ENCODE measurements around the gene CES4A. TPM values are rescaled to one million over a fixed set of nuclear protein-coding genes. Genes with fewer than 3 reads are reported as not detected.
A peak's percentile ranks its signal among the peaks of the same experiment; 100 is the strongest.

Gene CES4A
- total and polyA plus RNA-seq, 2 of the 13 experiments (the other 11 are each of a cell fraction or from before 2014, with no cell fraction given): 0.09 to 0.17 TPM

DNA sequence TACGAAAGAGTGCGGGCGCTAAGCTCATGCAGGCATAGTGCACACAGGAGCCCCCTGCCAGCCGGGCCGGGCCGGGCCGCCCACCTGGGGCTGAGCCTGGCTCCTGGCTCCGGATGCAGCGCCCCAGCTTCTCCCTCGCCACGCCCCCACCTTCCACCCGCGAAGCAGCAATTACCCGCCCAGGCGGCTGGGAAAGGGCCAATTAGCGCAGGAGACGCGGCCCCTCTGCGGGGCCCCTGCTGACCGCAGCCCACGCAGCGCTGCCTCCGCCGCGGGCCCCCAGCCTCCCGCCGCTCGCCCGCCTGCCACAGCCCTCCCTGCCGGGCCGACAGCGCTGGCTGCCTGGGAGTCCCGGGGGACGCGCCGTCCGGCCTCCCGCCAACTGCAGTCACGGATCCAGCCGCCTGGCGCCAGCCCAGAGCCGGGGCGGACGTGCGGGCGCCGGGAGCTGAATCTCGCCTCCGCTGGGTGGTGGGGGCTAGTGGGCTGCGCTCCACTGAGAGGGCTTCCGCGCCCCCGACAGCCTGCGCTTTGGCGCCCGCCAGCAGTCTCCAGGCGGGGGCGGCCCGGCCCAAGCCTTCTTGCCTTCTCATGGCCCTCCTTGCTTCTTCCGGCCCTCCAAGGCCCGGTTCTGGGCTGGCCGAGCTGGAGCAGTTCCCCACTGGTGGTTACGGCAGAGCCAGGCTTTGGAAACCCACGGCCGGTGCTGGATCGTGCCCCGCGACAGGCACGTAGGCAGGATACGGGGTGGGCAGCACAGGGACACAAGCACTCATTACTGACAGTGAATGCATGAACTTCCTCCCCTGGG is 25.6 kb downstream of the CES4A start (continued):
- TF ChIP-seq, protein P1, sequence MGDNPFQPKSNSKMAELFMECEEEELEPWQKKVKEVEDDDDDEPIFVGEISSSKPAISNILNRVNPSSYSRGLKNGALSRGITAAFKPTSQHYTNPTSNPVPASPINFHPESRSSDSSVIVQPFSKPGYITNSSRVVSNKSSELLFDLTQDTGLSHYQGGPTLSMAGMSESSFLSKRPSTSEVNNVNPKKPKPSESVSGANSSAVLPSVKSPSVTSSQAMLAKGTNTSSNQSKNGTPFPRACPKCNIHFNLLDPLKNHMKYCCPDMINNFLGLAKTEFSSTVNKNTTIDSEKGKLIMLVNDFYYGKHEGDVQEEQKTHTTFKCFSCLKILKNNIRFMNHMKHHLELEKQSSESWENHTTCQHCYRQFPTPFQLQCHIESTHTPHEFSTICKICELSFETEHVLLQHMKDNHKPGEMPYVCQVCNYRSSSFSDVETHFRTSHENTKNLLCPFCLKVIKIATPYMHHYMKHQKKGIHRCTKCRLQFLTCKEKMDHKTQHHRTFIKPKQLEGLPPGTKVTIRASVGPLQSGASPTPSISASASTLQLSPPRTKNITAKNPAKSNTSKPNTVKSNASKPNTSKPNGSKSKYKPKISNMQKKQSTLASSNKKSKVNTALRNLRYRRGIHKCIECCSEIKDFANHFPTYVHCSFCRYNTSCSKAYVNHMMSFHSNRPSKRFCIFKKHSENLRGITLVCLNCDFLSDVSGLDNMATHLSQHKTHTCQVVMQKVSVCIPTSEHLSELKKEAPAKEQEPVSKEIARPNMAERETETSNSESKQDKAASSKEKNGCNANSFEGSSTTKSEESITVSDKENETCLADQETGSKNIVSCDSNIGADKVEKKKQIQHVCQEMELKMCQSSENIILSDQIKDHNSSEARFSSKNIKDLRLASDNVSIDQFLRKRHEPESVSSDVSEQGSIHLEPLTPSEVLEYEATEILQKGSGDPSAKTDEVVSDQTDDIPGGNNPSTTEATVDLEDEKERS (CRISPR knock-in tag; IDR thresholded peaks at IDR 0.05): 0 out of 2 replicates have a peak, but pooled peaks have one; percentile 20
- TF ChIP-seq, protein P2, sequence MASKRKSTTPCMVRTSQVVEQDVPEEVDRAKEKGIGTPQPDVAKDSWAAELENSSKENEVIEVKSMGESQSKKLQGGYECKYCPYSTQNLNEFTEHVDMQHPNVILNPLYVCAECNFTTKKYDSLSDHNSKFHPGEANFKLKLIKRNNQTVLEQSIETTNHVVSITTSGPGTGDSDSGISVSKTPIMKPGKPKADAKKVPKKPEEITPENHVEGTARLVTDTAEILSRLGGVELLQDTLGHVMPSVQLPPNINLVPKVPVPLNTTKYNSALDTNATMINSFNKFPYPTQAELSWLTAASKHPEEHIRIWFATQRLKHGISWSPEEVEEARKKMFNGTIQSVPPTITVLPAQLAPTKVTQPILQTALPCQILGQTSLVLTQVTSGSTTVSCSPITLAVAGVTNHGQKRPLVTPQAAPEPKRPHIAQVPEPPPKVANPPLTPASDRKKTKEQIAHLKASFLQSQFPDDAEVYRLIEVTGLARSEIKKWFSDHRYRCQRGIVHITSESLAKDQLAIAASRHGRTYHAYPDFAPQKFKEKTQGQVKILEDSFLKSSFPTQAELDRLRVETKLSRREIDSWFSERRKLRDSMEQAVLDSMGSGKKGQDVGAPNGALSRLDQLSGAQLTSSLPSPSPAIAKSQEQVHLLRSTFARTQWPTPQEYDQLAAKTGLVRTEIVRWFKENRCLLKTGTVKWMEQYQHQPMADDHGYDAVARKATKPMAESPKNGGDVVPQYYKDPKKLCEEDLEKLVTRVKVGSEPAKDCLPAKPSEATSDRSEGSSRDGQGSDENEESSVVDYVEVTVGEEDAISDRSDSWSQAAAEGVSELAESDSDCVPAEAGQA (IDR thresholded peaks at IDR 0.05; ENCODE audit: low read depth): no peak
- TF ChIP-seq, protein P2 (CRISPR knock-in tag; IDR thresholded peaks at IDR 0.05; ENCODE audit: borderline replicate concordance): 0 out of 2 replicates have a peak, but pooled peaks have one; percentile 56
- TF ChIP-seq ZNF567 (CRISPR knock-in tag; IDR thresholded peaks at IDR 0.05; ENCODE audit: borderline replicate concordance) (no peak; the same call in 1 of the 2 replicates), KDM3A (CRISPR knock-in tag; IDR thresholded peaks at IDR 0.05; ENCODE audit: low read depth) (0 out of 2 replicates have a peak, but pooled peaks have one; percentile 12), CAMTA2 (CRISPR knock-in tag; IDR thresholded peaks at IDR 0.05; ENCODE audit: borderline replicate concordance) (0 out of 2 replicates have a peak, but pooled peaks have one; percentile 40), SP2 (CRISPR knock-in tag; IDR thresholded peaks at IDR 0.05) (0 out of 2 replicates have a peak, but pooled peaks have one; percentile 43), HES4 (CRISPR knock-in tag; IDR thresholded peaks at IDR 0.05; ENCODE audit: borderline replicate concordance) (no peak)
- TF ChIP-seq, protein P3, sequence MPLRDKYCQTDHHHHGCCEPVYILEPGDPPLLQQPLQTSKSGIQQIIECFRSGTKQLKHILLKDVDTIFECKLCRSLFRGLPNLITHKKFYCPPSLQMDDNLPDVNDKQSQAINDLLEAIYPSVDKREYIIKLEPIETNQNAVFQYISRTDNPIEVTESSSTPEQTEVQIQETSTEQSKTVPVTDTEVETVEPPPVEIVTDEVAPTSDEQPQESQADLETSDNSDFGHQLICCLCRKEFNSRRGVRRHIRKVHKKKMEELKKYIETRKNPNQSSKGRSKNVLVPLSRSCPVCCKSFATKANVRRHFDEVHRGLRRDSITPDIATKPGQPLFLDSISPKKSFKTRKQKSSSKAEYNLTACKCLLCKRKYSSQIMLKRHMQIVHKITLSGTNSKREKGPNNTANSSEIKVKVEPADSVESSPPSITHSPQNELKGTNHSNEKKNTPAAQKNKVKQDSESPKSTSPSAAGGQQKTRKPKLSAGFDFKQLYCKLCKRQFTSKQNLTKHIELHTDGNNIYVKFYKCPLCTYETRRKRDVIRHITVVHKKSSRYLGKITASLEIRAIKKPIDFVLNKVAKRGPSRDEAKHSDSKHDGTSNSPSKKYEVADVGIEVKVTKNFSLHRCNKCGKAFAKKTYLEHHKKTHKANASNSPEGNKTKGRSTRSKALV (CRISPR knock-in tag; IDR thresholded peaks at IDR 0.05): peak; percentile 77
- TF ChIP-seq, protein P4, sequence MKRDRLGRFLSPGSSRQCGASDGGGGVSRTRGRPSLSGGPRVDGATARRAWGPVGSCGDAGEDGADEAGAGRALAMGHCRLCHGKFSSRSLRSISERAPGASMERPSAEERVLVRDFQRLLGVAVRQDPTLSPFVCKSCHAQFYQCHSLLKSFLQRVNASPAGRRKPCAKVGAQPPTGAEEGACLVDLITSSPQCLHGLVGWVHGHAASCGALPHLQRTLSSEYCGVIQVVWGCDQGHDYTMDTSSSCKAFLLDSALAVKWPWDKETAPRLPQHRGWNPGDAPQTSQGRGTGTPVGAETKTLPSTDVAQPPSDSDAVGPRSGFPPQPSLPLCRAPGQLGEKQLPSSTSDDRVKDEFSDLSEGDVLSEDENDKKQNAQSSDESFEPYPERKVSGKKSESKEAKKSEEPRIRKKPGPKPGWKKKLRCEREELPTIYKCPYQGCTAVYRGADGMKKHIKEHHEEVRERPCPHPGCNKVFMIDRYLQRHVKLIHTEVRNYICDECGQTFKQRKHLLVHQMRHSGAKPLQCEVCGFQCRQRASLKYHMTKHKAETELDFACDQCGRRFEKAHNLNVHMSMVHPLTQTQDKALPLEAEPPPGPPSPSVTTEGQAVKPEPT (CRISPR knock-in tag; IDR thresholded peaks at IDR 0.05; ENCODE audit: low read depth): 0 out of 2 replicates have a peak, but pooled peaks have one; percentile 24
- TF ChIP-seq, protein P5, sequence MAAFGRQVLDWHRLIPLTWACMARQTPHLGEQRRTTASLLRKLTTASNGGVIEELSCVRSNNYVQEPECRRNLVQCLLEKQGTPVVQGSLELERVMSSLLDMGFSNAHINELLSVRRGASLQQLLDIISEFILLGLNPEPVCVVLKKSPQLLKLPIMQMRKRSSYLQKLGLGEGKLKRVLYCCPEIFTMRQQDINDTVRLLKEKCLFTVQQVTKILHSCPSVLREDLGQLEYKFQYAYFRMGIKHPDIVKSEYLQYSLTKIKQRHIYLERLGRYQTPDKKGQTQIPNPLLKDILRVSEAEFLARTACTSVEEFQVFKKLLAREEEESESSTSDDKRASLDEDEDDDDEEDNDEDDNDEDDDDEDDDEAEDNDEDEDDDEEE (CRISPR knock-in tag; IDR thresholded peaks at IDR 0.05): 0 out of 2 replicates have a peak, but pooled peaks have one; percentile 61
